NB4 (cell line): ENCODE data around the gene GFER.

ENCODE experiments used
- MYC ChIP-seq: IDR thresholded peaks from 2 replicates; pipeline ENCODE4 v1.6.1; 2011; ENCODE audit warnings: low read depth, low read length
- POLR2A ChIP-seq: IDR thresholded peaks from 2 replicates; pipeline ENCODE4 v1.6.1; 2011; ENCODE audit warnings: mild to moderate bottlenecking; ENCODE audit not compliant: insufficient read length; ENCODE audit errors: extremely low read depth
- TF ChIP-seq, protein P1 (sequence below): IDR thresholded peaks from one replicate; pipeline ENCODE4 v1.5.1; 2012; ENCODE audit warnings: low read depth, low read length

GRCh38 chr16:1984347-1985225 is 593 bp downstream of the GFER start:
- TF ChIP-seq POLR2A: no peak
- TF ChIP-seq, protein P1, sequence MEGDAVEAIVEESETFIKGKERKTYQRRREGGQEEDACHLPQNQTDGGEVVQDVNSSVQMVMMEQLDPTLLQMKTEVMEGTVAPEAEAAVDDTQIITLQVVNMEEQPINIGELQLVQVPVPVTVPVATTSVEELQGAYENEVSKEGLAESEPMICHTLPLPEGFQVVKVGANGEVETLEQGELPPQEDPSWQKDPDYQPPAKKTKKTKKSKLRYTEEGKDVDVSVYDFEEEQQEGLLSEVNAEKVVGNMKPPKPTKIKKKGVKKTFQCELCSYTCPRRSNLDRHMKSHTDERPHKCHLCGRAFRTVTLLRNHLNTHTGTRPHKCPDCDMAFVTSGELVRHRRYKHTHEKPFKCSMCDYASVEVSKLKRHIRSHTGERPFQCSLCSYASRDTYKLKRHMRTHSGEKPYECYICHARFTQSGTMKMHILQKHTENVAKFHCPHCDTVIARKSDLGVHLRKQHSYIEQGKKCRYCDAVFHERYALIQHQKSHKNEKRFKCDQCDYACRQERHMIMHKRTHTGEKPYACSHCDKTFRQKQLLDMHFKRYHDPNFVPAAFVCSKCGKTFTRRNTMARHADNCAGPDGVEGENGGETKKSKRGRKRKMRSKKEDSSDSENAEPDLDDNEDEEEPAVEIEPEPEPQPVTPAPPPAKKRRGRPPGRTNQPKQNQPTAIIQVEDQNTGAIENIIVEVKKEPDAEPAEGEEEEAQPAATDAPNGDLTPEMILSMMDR: no peak
- TF ChIP-seq MYC: no peak
